ENCODE data around the gene VAV3. TPM values are rescaled to one million over a fixed set of nuclear protein-coding genes. Genes with fewer than 3 reads are reported as not detected.

The VAV3 gene
- total RNA-seq, 2 donors from 2014 or later = 6.9 to 7.7 TPM

DNA sequence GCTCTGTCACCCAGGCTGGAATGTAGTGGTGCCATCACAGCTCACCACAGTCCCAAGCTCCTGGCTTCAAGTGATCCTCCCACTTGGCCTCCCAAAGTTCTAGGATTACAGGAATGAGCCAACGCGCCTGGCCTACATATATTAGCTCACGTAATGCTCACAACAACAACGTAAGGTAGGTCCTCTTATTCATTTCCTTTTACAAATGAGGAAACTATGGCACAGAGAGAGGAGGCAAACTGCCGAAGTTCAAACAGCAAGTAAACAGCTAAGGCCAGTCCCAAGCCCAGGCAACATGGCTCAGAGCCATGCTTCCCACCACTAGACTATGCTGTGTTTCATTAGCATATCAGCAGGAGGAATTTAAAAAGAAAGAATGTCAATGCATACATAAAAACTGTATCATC is 284.4 kb downstream of the VAV3 start:
- no peak for DNase-seq (ENCODE audit: low spot score)
- H3K9me3 ChIP-seq = no peaks in the 10 kb centered on the region
- H3K4me3 ChIP-seq = no peak overlapping the region
- no peaks in the 10 kb centered on the region for H3K4me1 ChIP-seq (ENCODE audit: control insufficient read depth in 1 of 2, low read depth in 2 of 2)
- TF ChIP-seq, protein P1, sequence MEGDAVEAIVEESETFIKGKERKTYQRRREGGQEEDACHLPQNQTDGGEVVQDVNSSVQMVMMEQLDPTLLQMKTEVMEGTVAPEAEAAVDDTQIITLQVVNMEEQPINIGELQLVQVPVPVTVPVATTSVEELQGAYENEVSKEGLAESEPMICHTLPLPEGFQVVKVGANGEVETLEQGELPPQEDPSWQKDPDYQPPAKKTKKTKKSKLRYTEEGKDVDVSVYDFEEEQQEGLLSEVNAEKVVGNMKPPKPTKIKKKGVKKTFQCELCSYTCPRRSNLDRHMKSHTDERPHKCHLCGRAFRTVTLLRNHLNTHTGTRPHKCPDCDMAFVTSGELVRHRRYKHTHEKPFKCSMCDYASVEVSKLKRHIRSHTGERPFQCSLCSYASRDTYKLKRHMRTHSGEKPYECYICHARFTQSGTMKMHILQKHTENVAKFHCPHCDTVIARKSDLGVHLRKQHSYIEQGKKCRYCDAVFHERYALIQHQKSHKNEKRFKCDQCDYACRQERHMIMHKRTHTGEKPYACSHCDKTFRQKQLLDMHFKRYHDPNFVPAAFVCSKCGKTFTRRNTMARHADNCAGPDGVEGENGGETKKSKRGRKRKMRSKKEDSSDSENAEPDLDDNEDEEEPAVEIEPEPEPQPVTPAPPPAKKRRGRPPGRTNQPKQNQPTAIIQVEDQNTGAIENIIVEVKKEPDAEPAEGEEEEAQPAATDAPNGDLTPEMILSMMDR (IDR thresholded peaks at IDR 0.05) = no peak
- H3K36me3 ChIP-seq = no peaks in the 10 kb centered on the region
- ATAC-seq (ENCODE audit: insufficient number of reproducible peaks, low FRiP score, low read depth) = no peak
- H3K27ac ChIP-seq = no peak overlapping the region
- H3K27me3 ChIP-seq (replicated peaks; ENCODE audit: insufficient read depth) = no peaks in the 10 kb centered on the region

DNA sequence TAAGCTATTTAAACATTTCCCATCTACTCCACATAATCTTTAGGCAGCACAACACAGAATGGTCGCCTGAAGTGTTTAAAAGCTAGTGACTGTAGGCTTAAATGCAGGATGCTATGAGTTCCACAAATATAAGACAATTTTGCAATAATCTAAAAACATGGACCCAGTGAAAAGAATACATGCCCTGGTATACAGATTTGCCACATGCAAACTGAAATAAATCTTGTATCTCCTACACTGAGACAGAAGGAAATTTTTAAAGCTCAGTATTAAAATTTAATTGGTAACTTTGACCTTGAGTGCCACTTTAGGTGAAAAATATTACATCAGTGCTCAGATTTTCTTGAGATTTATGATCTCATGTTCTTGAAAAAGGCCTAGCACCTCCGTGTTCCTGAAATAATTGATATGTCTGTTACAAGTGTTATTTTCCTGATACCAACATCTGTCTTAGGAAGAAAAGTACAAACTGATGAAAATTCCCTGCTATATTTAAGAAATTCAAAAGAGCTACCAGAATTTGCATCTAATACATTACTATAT is 285.5 kb downstream of the VAV3 start:
- H3K4me3 ChIP-seq = no peak overlapping the region
- no peaks in the 10 kb centered on the region for H3K4me1 ChIP-seq (ENCODE audit: control insufficient read depth in 1 of 2, low read depth in 2 of 2)
- no peaks in the 10 kb centered on the region for H3K36me3 ChIP-seq
- ATAC-seq (ENCODE audit: insufficient number of reproducible peaks, low FRiP score, low read depth) (no peak), DNase-seq (ENCODE audit: low spot score) (no peak)
- no peaks in the 10 kb centered on the region for H3K27me3 ChIP-seq (replicated peaks; ENCODE audit: insufficient read depth)
- TF ChIP-seq, protein P1 (IDR thresholded peaks at IDR 0.05) = no peak
- H3K9me3 ChIP-seq = no peaks in the 10 kb centered on the region
- H3K27ac ChIP-seq = no peak overlapping the region

DNA sequence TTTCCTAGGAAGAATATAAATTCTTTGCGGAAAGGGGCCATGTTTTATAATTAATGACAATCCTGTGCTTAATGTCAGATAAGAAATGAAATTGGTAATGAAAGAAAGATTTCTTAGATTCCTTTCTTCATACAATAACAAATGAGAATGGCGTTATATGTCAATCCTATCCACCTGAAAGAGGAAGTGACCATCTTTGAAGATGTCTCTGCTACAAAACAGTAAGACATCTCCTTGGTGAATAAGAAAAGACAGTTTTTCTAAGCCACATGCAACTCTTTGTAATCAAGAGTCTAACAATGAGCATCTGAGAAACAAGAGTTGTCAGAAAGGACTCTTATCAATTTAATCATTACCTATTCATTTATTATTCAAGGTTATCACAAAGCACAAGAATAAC is 286.0 kb downstream of the VAV3 start:
- H3K27ac ChIP-seq = no peak overlapping the region
- TF ChIP-seq, protein P1 (IDR thresholded peaks at IDR 0.05) = no peak
- DNase-seq (ENCODE audit: low spot score) (no peak), ATAC-seq (ENCODE audit: insufficient number of reproducible peaks, low FRiP score, low read depth) (no peak)
- no peaks in the 10 kb centered on the region for H3K27me3 ChIP-seq (replicated peaks; ENCODE audit: insufficient read depth)
- H3K4me1 ChIP-seq (ENCODE audit: control insufficient read depth in 1 of 2, low read depth in 2 of 2) = no peaks in the 10 kb centered on the region
- H3K4me3 ChIP-seq = no peak overlapping the region
- no peaks in the 10 kb centered on the region for H3K36me3 ChIP-seq
- H3K9me3 ChIP-seq = no peaks in the 10 kb centered on the region

DNA sequence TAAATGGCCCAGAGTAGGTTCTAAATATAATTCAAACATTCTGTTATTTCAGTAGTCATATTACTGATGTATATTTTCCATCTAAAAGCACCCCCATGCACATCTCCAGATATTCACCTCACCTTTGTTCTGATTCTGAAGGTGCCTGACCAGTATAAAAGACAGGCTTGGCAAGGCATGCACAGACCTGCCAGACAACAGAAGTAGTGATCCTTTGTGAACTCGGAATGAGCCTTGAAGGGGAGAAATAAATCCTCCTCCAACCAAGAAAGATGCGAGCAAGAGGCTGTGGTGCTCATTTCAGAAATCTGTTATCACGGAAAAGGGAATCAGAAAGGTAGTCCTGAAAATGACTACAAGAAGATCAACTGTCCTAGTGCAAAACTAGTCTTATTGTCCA is 287.3 kb downstream of the VAV3 start:
- H3K9me3 ChIP-seq = no peaks in the 10 kb centered on the region
- no peaks in the 10 kb centered on the region for H3K27me3 ChIP-seq (replicated peaks; ENCODE audit: insufficient read depth)
- H3K4me1 ChIP-seq (ENCODE audit: control insufficient read depth in 1 of 2, low read depth in 2 of 2) = no peaks in the 10 kb centered on the region
- ATAC-seq (ENCODE audit: insufficient number of reproducible peaks, low FRiP score, low read depth) (no peak), DNase-seq (ENCODE audit: low spot score) (no peak)
- H3K4me3 ChIP-seq = no peak overlapping the region
- no peaks in the 10 kb centered on the region for H3K36me3 ChIP-seq
- TF ChIP-seq, protein P1 (IDR thresholded peaks at IDR 0.05) = no peak
- no peak overlapping the region for H3K27ac ChIP-seq

DNA sequence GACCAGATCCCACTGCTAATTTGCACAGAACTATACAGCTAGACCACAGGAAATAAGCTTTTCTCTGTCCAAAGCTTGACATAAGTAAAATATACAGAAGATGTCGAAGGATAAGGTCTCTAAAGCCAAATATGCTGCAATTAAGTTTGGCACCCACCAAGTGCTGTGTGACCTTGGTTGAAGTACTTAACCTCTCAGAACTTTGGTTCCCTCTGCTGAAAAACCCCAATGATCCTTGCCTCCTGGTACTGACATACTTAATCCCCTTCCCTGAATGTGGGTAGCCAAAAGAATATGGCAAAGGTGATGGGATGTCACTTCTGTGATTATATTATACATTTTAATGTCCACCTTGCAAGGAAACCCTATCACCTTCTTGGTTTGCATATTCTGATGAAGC is 290.5 kb downstream of the VAV3 start:
- ATAC-seq (ENCODE audit: insufficient number of reproducible peaks, low FRiP score, low read depth) (no peak), DNase-seq (ENCODE audit: low spot score) (no peak)
- no peak overlapping the region for H3K27ac ChIP-seq
- no peaks in the 10 kb centered on the region for H3K4me1 ChIP-seq (ENCODE audit: control insufficient read depth in 1 of 2, low read depth in 2 of 2)
- no peaks in the 10 kb centered on the region for H3K36me3 ChIP-seq
- TF ChIP-seq, protein P1 (IDR thresholded peaks at IDR 0.05) = no peak
- H3K27me3 ChIP-seq (replicated peaks; ENCODE audit: insufficient read depth) = no peaks in the 10 kb centered on the region
- H3K4me3 ChIP-seq = no peak overlapping the region
- H3K9me3 ChIP-seq = no peaks in the 10 kb centered on the region
